GOT3 (cell line): Measurements from ENCODE around the gene GNAO1.

Source experiments
- DNase-seq: peaks from one replicate; lab custom pipeline; 2025; ENCODE audit warnings: mixed read lengths; lab: John Stamatoyannopoulos, UW

Gene GNAO1

DNA sequence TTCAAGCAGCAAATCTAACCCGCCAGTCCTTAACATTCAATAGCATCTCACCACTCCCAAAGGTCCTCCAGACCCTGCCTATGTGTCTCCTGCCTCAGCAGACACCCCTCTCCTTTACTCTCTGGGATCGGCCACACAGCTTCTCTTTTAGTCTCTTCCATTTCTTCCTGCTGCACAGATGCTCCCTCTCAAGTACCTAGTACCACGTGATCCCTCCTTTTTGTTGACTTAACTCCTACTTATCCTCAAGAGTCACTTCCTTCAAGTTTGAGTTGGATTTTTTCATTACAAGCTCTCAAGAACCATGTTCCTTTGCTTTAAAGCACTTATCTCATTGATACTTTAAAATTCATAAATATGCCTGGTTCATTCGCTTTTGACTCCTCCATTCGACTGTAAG lies 209.2 kb downstream of the GNAO1 start:
- DNase-seq, result no peak

DNA sequence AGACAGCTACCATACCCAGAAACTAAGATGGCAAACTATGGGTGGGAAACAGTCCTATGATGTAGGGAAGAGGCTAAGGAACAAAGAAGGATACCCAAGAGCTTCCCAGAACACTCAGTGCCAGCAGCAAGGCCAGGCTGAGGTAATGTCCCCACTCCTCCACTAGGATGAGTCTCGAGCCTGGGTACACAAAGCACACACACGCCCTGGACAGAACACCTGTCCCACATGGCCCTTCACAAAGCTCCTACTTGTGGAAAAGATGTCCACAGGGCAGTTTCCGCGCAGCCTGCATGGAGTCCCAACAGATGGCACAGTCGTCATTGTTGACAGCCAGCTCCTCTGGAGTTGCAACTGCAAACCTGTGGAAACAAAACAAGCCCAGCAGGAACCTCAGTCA lies 210.2 kb downstream of the GNAO1 start:
- no peak for DNase-seq

DNA sequence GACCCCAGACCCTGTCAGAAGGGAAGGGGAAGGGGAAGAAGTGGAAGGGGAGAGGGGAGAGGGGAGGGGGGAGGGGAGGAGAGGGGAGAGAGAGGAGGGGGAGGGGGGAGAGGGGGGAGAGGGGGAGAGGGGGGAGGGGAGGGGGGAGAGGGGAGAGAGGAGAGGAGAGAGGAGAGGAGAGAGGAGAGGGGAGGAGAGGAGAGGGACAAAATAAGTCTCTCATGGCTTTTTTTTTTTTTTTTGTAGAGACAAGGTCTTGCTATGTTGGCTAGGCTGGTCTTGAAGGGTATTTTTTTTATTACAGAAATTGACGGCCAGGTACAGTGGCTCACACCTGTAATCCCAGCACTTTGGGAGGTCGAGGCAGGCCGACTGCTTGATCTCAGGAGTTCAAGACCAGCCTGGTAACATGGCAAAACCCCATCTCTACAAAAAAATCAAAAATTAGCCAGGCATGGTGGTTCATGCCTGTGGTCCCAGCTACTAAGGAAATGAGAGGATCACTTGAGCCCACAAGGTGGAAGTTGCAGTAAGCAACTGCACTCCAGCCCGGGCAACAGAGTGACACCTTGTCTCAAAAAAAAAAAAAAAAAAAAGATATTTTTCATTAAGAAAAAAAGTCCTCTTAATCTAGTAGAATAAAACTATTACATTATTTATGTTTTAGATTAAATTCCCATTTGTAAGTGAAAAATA lies 214.8 kb downstream of the GNAO1 start:
- DNase-seq, result no peak
